Esophagus muscularis mucosa (tissue), 4 donors: Measurements from ENCODE around the gene SMIM5. TPM values are rescaled to one million over a fixed set of nuclear protein-coding genes. Genes with fewer than 3 reads are reported as not detected.

Source experiments
- DNase-seq: peaks from one replicate; pipeline ENCODE4 v3.0.0-alpha.2; 2017; ENCODE audit errors: extremely low spot score
- H3K27ac ChIP-seq, 4 donors: fragments of 200-600 bp; sonication (generic); replicated peaks in 1 of 4; 1 replicate in 3 of 4; 2 replicates in 1 of 4; pipeline ENCODE4 v1.5.1; 2016 to 2019; ENCODE audit warnings: mild to moderate bottlenecking in 1 of 4
- H3K27me3 ChIP-seq, 4 donors: fragments of 200-600 bp; sonication (generic); one replicate each; pipeline versions ENCODE4 v1.5.1 to v1.6.0; 2016 to 2019
- H3K36me3 ChIP-seq, 4 donors: fragments of 200-600 bp; sonication (generic); one replicate each; pipeline ENCODE4 v1.5.1; 2016 to 2019
- H3K4me1 ChIP-seq, 4 donors: fragments of 200-600 bp; sonication (generic); one replicate each; pipeline ENCODE4 v1.5.1; 2016 to 2019
- H3K4me3 ChIP-seq, 4 donors: fragments of 200-600 bp; sonication (generic); 1 replicate in 2 of 4; 2 replicates in 2 of 4; pipeline ENCODE4 v1.5.1; 2016 to 2019; ENCODE audit warnings: mild to moderate bottlenecking in 4 of 4, moderate library complexity in 1 of 4
- H3K9me3 ChIP-seq, 4 donors: fragments of 200-600 bp; sonication (generic); 1 replicate in 3 of 4; 2 replicates in 1 of 4; pipeline ENCODE4 v1.5.1; 2016 to 2019
- EP300 ChIP-seq: sonication (generic); formaldehyde crosslinking; IDR thresholded peaks from one replicate; pipeline ENCODE4 v1.6.1; 2017; ENCODE audit warnings: antibody characterized with exemption
- POLR2A ChIP-seq: fragments of 450-650 bp; IDR thresholded peaks from one replicate; pipeline ENCODE4 v1.6.1; 2017; ENCODE audit warnings: antibody characterized with exemption, moderate library complexity, mild to moderate bottlenecking, low read depth
- POLR2AphosphoS5 ChIP-seq, 2 donors: sonication (generic); formaldehyde crosslinking; IDR thresholded peaks; one replicate each; pipeline ENCODE4 v1.6.1; 2017; ENCODE audit warnings: antibody characterized with exemption in 2 of 2
- WGBS: methylation state at CpG from one replicate; pipeline ENCODE4 v1.1.5; 2018; 5-methylcytosine and 5-hydroxymethylcytosine counted together
- intact Hi-C: fragments of 100-400 bp; cut with DNase I; formaldehyde crosslinking; loops from one replicate; pipeline ENCODE4 v1.15.1; 2023
- total RNA-seq, 4 donors: library from RNA; depleted of rRNA; stranded (reverse); fragments of >200 nt; gene quantifications; one replicate each; pipeline versions ENCODE4 v1.1.0 to v1.2.1, GENCODE V29; 2016
- TF ChIP-seq, protein P1 (sequence below), 3 experiments: fragments of 200-600 bp in 2 of 3; fragments of 450-650 bp in 1 of 3; sonication (generic) in 2 of 3; IDR thresholded peaks; one replicate each; pipeline ENCODE4 v1.5.1; 2017 to 2019; ENCODE audit warnings: antibody characterized with exemption in 3 of 3, mild to moderate bottlenecking in 2 of 3, moderate library complexity in 1 of 3

Gene SMIM5
- total RNA-seq, 4 donors from 2014 or later, result 4.3 to 6.6 (median 5.6) TPM

GRCh38 chr17:75646638-75646992 is 13.4 kb downstream of the SMIM5 start:
- no peaks in the 10 kb centered on the region for H3K27me3 ChIP-seq
- no peak overlapping the region for H3K27ac ChIP-seq
- H3K36me3 ChIP-seq, result peaks cover 17 to 80% (median 44%) of the 10 kb centered on the region in 4 donors
- H3K9me3 ChIP-seq, result no peaks in the 10 kb centered on the region
- 97% methylated on average over 6 of the region's 6 CpGs for WGBS
- intact Hi-C loops, result no loop called here
- peaks cover 0 to 10% (median 0%) of the 10 kb centered on the region in 4 donors for H3K4me1 ChIP-seq
- DNase-seq, result no peak
- no peak for TF ChIP-seq POLR2AphosphoS5 (IDR thresholded peaks at IDR 0.05)
- no peak for TF ChIP-seq EP300
- TF ChIP-seq, protein P1, sequence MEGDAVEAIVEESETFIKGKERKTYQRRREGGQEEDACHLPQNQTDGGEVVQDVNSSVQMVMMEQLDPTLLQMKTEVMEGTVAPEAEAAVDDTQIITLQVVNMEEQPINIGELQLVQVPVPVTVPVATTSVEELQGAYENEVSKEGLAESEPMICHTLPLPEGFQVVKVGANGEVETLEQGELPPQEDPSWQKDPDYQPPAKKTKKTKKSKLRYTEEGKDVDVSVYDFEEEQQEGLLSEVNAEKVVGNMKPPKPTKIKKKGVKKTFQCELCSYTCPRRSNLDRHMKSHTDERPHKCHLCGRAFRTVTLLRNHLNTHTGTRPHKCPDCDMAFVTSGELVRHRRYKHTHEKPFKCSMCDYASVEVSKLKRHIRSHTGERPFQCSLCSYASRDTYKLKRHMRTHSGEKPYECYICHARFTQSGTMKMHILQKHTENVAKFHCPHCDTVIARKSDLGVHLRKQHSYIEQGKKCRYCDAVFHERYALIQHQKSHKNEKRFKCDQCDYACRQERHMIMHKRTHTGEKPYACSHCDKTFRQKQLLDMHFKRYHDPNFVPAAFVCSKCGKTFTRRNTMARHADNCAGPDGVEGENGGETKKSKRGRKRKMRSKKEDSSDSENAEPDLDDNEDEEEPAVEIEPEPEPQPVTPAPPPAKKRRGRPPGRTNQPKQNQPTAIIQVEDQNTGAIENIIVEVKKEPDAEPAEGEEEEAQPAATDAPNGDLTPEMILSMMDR (IDR thresholded peaks at IDR 0.05), result no peak
- TF ChIP-seq POLR2A, result no peak
- H3K4me3 ChIP-seq, result no peak overlapping the region

DNA sequence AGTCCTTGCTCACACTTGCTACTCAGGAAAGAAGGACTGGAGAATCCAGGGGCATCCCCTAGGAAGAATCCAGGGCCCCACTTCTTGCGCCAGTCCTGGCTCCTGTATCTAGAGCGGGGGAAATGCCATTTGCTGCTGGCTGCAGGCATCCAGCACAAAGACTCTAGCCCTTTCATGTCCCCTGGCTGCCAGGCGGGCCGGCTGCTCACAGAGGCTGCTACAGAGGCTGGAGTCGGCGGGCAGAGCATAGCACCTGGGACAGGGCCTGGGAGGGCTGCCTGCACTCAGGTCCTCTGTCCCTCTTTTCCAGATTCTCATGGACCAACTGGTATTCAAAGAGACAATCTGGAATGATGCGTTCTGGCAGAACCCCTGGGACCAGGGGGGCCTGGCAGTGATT is 13.8 kb downstream of the SMIM5 start:
- peaks cover 18 to 80% (median 48%) of the 10 kb centered on the region in 4 donors for H3K36me3 ChIP-seq
- H3K27me3 ChIP-seq, result no peaks in the 10 kb centered on the region
- WGBS, result 95% methylated on average over 6 of the region's 7 CpGs
- H3K4me1 ChIP-seq, result peaks cover 0 to 6% (median 0%) of the 10 kb centered on the region in 4 donors
- TF ChIP-seq, protein P1 (IDR thresholded peaks at IDR 0.05), result no peak
- no peak for TF ChIP-seq EP300
- no peak for TF ChIP-seq POLR2AphosphoS5 (IDR thresholded peaks at IDR 0.05)
- TF ChIP-seq POLR2A, result no peak
- no peak for DNase-seq
- intact Hi-C loops, result no loop called here
- H3K9me3 ChIP-seq, result no peaks in the 10 kb centered on the region
- H3K4me3 ChIP-seq, result no peak overlapping the region
- H3K27ac ChIP-seq, result no peak overlapping the region

DNA sequence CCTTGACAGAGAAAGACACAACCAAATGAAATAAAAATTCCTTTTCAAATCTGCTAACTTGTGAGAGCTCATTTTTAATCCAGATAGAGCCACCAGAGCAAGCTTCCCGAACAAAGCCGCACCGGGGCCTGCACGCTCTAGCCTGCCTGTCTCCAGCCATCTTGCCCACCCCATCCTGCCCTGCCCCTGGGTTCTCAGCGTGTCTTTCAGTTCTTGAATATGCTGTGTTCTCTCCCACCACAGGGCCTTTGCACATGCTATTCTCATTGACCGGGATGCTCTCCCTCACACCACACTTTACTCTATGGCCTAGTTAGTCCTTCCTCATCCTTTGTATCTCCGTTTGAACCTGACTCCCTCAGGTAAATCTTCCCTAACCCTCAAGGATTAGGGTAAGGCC is 14.7 kb downstream of the SMIM5 start:
- intact Hi-C loops, result no loop called here
- no peak for DNase-seq
- over 99% methylated on average over 7 of the region's 7 CpGs for WGBS

DNA sequence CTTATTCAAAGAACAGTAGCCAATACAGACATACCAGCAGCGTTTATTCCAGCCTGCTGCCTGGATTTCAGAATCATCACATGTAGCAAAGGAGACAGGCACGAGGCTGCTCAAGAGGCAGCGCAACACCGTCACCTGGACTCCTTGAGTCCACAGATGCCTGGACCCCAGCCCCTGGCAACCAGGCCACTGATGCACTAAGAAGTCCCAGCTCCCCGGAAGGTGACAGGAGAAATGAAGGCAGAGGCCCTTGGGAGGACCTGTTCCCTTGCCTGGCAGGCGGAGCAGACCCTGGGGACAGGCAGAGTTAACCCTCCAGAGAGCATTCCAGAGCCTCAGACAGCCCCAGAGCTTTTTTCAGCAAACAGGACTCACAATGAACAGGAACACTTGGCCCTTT is 16.5 kb downstream of the SMIM5 start:
- peaks cover 0 to 6% (median 0%) of the 10 kb centered on the region in 4 donors for H3K4me1 ChIP-seq
- intact Hi-C loops, result no loop called here
- 85% methylated on average over 6 of the region's 6 CpGs for WGBS
- TF ChIP-seq POLR2AphosphoS5 (IDR thresholded peaks at IDR 0.05), result no peak
- TF ChIP-seq, protein P1 (IDR thresholded peaks at IDR 0.05), result no peak
- no peak for TF ChIP-seq POLR2A
- no peak for TF ChIP-seq EP300
- H3K4me3 ChIP-seq, result no peak overlapping the region
- no peak for DNase-seq
- no peaks in the 10 kb centered on the region for H3K27me3 ChIP-seq
- H3K36me3 ChIP-seq, result peaks cover 18 to 83% (median 59%) of the 10 kb centered on the region in 4 donors
- H3K9me3 ChIP-seq, result no peaks in the 10 kb centered on the region
- no peak overlapping the region for H3K27ac ChIP-seq

More for the DNA sequence above, 14.7 kb downstream of the SMIM5 start:
- Histone ChIP-seq H3K36me3 (peaks cover 18 to 81% (median 56%) of the 10 kb centered on the region in 4 donors), H3K4me3 (no peak overlapping the region), H3K27ac (no peak overlapping the region), H3K9me3 (no peaks in the 10 kb centered on the region), H3K27me3 (no peaks in the 10 kb centered on the region), H3K4me1 (peaks cover 0 to 2% (median 0%) of the 10 kb centered on the region in 4 donors)
- TF ChIP-seq EP300 (no peak), POLR2AphosphoS5 (IDR thresholded peaks at IDR 0.05) (no peak), POLR2A (no peak)
- TF ChIP-seq, protein P1 (IDR thresholded peaks at IDR 0.05), result no peak

- Histone ChIP-seq H3K9me3 (no peaks in the 10 kb centered on the region), H3K27me3 (no peaks in the 10 kb centered on the region), H3K27ac (no peak overlapping the region), H3K36me3 (peaks cover 23 to 91% (median 67%) of the 10 kb centered on the region in 4 donors), H3K4me3 (no peak overlapping the region), H3K4me1 (peaks cover 0 to 6% (median 0%) of the 10 kb centered on the region in 4 donors)
- intact Hi-C loops, result no loop called here
- 98% methylated on average over 7 of the region's 7 CpGs for WGBS
- TF ChIP-seq, protein P1 (IDR thresholded peaks at IDR 0.05), result no peak
- TF ChIP-seq POLR2AphosphoS5 (IDR thresholded peaks at IDR 0.05) (no peak), EP300 (no peak)
- no peak for DNase-seq
Measured at GRCh38 chr17:75650874-75651273, 17.6 kb downstream of the SMIM5 start.
